Loucy (cell line): Measurements from ENCODE around the gene PPP1R15A.

ENCODE experiments used
- EZH2phosphoT487 ChIP-seq: fragments of 200-600 bp; IDR thresholded peaks from 2 replicates; pipeline ENCODE4 v1.6.1; 2018; ENCODE audit warnings: antibody characterized with exemption, mild to moderate bottlenecking, moderate library complexity, borderline replicate concordance
- TF ChIP-seq, protein P1 (sequence below): fragments of 200-600 bp; sonication (generic); conservative IDR thresholded peaks from 2 replicates; pipeline ENCODE4 v1.5.1; 2014; ENCODE audit warnings: mild to moderate bottlenecking, antibody characterized with exemption, low read length

DNA sequence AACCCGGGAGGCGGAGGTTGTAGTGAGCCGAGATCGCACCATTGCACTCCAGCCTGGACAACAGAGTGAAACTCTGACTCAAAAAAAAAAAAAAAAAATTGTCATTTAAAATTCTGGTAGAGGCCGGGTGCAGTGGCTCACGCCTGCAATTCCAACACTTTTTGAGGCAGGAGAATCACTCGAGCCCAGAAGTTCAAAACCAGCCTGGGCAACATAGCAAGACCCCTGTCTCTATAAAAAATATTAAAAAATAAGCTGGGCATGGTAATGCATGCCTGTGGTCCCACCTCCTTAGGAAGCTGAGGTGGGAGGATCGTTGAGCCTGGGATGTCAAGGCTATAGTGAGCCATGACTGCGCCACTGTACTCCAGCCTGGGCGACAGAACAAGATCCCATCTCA lies 34.1 kb downstream of the PPP1R15A start:
- TF ChIP-seq, protein P1, sequence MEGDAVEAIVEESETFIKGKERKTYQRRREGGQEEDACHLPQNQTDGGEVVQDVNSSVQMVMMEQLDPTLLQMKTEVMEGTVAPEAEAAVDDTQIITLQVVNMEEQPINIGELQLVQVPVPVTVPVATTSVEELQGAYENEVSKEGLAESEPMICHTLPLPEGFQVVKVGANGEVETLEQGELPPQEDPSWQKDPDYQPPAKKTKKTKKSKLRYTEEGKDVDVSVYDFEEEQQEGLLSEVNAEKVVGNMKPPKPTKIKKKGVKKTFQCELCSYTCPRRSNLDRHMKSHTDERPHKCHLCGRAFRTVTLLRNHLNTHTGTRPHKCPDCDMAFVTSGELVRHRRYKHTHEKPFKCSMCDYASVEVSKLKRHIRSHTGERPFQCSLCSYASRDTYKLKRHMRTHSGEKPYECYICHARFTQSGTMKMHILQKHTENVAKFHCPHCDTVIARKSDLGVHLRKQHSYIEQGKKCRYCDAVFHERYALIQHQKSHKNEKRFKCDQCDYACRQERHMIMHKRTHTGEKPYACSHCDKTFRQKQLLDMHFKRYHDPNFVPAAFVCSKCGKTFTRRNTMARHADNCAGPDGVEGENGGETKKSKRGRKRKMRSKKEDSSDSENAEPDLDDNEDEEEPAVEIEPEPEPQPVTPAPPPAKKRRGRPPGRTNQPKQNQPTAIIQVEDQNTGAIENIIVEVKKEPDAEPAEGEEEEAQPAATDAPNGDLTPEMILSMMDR, result no peak
- no peak for TF ChIP-seq EZH2phosphoT487
